G401 (cell line): ENCODE results near the gene TBL1Y. TPM values are rescaled to one million over a fixed set of nuclear protein-coding genes. Genes with fewer than 3 reads are reported as not detected.

Source experiments
- DNase-seq: peaks from one replicate; pipeline ENCODE4 v3.0.0-alpha.2; 2015; ENCODE audit warnings: low spot score
- in situ Hi-C: cut with HindIII; loops from 2 replicates; pipeline ENCODE4 v1.10.0; 2016; ENCODE audit warnings: low sequenced_read_pairs, mixed read lengths
- total RNA-seq: library from RNA; depleted of rRNA; stranded (reverse); fragments of >200 nt; shearing (Covaris generic); gene quantifications from 2 replicates; pipeline ENCODE4 v1.2.3, GENCODE V29; 2014

TBL1Y gene
- total RNA-seq, 1 experiment from 2014 or later: not detected

- no peak for DNase-seq
- in situ Hi-C loops: no loop called here
Observed at GRCh38 chrY:6967736-6968135, 57.2 kb downstream of the TBL1Y start.

DNA sequence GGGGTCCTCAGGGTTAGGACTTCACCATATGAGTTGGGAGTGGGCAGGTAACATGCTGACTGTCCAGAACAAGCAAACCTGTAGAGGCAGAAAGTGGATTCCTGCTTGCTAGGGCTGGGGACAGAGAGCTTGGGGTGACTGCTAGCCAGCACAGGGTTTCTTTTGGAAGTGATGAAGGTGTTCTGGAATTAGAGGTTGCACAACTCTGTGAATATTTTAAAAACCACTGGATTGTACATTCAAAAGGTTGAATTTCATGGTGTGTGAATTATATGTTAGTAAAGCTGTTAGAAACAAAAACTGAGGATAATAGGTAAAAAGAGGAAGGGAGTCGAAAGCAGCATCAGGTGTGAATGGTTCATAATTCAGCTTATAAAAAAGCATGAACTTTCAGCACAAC is 57.7 kb downstream of the TBL1Y start:
- in situ Hi-C loops: no loop called here
- no peak for DNase-seq

GRCh38 chrY:6972271-6972887 is 61.9 kb downstream of the TBL1Y start:
- no peak for DNase-seq
- in situ Hi-C loops: no loop called here

- in situ Hi-C loops: no loop called here
Observed at GRCh38 chrY:6974971-6975370, 64.5 kb downstream of the TBL1Y start.

GRCh38 chrY:6977783-6978182 is 67.3 kb downstream of the TBL1Y start:
- in situ Hi-C loops: no loop called here
- DNase-seq: no peak

More at GRCh38 chrY:6974971-6975370, 64.5 kb downstream of the TBL1Y start:
- no peak for DNase-seq

DNA sequence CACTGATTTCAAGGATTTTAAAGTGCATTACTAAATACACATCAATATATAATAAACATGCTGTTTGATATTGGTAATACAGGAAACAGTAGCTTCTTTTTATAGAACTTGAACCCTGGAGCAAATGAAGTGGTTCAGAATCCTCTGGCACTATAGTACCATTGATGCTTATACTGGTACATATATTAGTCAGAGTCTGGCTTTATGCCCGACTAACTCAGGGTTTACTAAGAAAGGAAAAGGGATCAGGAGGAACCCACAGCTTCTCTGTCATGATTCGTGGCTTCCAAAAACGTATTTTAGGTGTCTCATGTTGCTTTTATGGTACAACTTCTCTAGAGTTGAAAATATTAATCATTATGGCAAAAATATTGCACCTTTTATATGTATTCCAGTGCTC is 72.7 kb downstream of the TBL1Y start:
- no peak for DNase-seq
- in situ Hi-C loops: no loop called here

DNA sequence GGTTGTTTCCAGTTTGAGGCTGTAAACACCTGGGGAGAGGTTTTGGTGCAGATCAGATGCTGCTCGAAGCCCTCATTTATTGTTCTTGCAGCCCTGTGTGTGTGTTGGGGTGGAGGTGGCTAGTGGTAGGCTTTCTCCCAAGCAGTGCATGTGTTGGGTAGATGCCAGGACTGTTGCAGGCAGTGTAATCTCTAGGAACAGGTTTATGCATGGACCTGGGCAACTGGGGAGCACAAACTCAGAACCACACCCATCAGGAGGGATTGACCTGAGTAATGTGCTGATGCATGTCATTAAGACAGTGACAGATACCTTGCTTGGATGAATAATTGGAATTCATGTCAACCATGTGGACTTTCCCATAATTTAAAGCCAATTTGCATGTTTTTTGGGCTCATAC is 77.3 kb downstream of the TBL1Y start:
- DNase-seq: no peak
- in situ Hi-C loops: no loop called here

DNA sequence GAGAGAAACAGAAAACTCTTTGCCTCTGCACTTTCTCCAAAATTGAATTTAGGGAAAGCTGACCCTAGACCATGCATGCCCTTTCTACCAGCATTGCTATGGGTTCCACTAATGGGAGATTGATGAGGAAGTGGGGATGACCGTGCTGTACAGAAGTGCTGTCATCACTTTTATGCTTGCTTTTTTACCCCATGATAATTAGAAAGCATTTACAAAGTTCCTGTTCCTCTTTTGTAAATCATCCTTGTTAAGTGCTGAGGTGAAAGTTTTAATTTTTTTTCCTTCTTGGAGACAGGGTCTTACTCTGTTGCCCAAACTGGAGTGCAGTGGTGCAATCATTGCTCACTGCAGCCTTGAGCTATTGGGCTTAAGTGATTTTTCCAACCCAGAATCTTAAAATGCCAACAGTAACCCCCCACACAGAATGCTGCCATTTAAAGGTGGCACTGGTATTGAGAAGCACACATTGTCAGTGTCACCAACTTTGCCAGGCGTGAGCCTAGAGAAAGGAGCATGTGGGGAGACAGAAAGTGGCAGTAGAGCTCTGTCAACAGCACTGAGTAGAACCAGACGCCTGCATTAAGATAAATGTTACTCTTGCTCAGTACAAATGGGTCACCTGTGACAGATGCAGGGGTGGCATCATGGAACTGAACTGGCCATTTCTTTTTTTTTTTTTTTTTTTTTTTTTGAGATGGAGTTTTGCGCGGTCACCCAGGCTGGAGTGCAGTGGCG is 79.6 kb downstream of the TBL1Y start:
- no peak for DNase-seq
- in situ Hi-C loops: no loop called here

DNA sequence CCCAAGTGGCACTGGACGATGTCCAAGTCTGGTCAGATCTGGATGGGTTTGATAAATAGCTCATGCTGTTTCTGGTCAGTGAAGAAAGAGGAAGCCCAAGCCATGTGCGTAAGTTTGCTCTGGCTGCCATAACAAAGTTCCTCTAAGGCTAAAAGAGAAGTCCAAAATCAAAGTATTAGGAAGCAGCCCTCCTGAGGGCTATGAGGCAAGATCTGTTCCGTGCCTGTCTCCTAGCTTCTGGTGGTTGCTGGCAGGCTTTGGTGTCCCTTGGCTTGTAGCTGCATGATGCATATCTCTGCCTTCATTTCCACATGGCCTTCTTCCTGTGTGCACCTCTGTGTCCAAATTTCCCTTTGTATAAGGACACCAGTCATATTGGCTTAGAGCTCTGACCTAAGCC is 81.5 kb downstream of the TBL1Y start:
- peak; percentile 0 for DNase-seq
- in situ Hi-C loops: no loop called here

GRCh38 chrY:6995987-6996386 is 85.5 kb downstream of the TBL1Y start:
- DNase-seq: no peak
- in situ Hi-C loops: no loop called here

DNA sequence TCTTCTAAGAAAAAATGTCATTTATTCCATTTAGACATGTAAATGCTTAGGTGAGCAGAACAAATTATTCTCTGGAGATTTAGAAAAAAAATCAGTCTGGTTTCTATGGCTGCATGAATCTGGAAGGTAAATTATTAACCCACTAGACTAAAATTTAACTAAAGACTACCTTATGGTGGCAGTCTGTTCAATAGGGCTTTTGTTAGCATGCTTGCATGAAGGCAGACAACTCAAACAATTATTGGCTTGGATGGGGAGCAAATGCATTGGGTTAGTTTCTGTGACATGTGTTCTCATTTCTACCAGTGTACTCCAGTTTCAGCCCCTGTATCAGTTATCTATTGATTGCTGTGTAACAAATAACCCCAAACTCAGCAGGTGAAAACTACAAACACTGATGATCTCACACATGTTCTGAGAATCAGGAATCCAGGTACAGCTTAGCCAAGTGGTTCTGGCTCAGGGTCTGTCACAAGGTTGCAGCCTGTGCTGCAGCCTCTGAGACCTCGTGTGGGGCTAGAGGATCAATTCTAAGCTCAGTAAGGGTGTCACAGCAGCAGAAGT is 87.1 kb downstream of the TBL1Y start:
- in situ Hi-C loops: no loop called here
- DNase-seq: no peak

- DNase-seq: no peak
- in situ Hi-C loops: no loop called here
Observed at GRCh38 chrY:6999905-7000304, 89.4 kb downstream of the TBL1Y start.

GRCh38 chrY:7002581-7002980 is 92.1 kb downstream of the TBL1Y start:
- in situ Hi-C loops: no loop called here
- no peak for DNase-seq

DNA sequence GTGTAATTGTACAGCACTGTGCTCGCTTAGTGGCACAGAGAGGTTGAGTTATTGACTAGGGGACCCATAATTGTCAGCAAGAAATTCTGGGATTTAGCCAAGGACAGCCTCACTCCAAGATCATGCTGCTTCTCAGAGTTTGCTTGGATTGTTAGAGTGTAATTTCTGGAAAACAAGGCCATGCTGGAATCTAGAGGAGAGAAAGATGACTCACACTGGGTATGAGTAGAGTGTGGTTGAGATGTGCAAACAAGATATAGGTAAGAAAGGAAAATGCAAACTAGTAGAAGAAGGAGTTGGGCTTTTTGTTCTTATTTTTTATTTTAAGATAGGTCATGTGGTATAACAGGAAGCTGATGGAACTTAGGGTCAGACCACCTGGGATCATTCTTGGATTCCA is 97.4 kb downstream of the TBL1Y start:
- DNase-seq: no peak
- in situ Hi-C loops: no loop called here

GRCh38 chrY:7008578-7009355 is 98.3 kb downstream of the TBL1Y start:
- in situ Hi-C loops: no loop called here
- DNase-seq: no peak

GRCh38 chrY:7013051-7013450 is 102.6 kb downstream of the TBL1Y start:
- DNase-seq: no peak
- in situ Hi-C loops: no loop called here

DNA sequence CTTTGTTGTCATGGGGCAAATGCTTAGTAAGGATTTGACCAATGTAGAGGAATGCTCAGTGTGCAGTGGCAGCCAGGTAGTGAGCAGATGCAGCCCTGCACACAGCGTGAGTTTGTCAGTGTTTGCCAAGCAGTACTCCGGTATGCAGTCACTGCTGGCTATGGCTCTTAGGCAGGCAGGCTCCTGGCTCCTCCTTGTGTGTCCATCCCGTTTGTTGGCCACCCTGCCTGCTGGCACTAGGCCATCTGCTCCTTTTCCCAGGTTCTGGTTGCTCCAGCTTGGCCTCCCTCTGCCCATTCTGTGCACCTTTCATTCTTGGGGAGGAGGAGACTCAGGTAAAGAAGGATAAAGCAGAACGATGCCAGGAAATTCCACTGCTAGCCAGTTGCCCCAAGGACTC is 106.0 kb downstream of the TBL1Y start:
- in situ Hi-C loops: no loop called here
- DNase-seq: peak; percentile 77

GRCh38 chrY:7017244-7018080 is 107.0 kb downstream of the TBL1Y start:
- in situ Hi-C loops: no loop called here
- no peak for DNase-seq

DNA sequence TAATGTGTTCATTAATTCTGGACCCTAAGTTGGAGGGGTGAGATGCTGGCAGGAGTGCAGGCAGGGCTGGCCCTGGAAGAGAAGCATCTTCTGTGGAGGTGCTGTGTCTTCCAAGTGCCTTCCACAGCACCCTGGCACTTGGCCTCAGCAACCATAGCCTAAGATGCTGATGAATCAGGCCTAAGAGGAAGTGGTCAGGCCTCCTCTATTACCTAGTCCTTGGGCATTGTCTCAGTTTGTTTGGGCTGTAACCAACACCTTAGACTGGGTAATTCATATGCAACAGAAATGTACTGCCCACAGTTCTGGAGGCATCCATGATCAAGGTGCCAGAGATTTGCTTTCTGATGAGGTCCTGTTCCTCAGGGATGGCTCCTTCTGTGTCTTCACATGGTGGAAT is 128.5 kb downstream of the TBL1Y start:
- in situ Hi-C loops: no loop called here
- no peak for DNase-seq
